ENCODE results near the gene RASA1.
"Not testable (repeated sequence)": the region's sequence is repeated elsewhere in the genome, so short reads cannot be mapped to it uniquely, and the experiment has no call there.

RASA1 gene

DNA sequence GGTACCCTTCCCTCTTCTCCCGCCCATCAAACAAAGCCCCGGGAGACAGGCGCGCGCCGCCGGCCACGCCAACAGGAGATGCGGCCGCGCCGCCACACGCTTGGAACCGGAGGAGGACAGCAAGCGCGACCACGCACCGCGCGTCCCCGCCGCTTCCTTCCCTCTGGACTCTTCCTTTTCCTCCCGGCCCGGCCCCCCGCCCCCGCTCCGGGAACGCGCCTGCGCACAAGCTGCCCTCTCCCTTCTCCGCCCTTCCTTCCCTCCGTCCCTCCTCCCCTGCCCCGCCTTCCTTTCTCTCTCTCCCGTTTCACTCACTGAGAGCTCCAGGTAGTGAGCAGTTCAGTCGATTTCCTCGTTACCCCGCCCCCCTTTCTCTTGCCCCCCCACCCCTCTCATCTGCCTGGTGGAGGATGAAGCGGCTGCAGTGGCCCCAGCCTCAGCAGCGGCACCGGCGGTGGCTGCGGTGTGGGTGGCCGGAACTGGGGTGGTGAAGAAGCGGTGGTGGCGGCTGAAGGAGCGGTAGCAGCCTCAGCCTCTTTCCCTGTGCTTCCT, at the start of gene RASA1:
RASA1 (plus strand) TSS at position 310 of the 552 bp plus-strand sequence. CDS start 569 bp downstream, outside the sequence.
- DNase-seq (ENCODE audit: low read depth): peak; percentile 78

DNA sequence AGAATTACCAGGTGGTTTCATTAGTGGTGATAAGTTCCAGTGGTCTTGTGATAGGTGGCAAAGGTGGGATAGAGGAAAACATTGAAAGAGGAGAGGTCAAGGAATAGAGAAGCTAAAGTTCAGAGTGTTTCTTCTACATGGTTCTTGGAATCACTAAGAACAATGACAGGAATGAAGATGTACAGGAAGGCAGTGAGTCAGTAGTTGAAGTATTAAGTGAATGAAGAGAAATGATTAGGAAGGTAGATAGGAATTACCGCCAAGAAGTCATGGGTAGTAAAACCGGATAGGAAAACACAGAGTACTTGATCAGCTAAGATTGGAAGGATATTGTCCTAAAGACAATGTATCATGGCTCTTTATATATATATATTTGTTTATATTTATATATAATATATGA, 37.9 kb upstream of the RASA1 start:
- no peak for DNase-seq (ENCODE audit: low read depth)

GRCh38 chr5:87231037-87231808, 36.5 kb upstream of the RASA1 start:
- DNase-seq (ENCODE audit: low read depth): no peak

DNA sequence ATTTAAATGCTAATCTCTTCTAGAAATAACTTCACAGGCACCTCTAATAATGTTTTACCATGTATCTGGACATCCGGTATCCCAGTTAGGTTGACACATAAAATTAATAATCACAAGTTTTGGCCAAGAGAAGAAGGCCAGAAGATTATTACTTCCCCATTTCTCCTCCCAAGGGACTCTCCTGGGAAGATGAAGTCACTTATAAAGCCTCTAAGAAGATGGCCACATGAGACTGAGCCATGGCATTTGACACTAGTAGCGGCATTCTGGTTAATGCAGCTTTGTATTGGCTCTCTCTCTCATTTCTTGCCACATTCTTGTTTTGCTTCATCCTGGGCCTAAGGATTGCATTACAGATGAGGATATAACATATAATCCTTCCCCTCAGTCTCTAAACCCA, 34.5 kb upstream of the RASA1 start:
- no peak for DNase-seq (ENCODE audit: low read depth)

DNA sequence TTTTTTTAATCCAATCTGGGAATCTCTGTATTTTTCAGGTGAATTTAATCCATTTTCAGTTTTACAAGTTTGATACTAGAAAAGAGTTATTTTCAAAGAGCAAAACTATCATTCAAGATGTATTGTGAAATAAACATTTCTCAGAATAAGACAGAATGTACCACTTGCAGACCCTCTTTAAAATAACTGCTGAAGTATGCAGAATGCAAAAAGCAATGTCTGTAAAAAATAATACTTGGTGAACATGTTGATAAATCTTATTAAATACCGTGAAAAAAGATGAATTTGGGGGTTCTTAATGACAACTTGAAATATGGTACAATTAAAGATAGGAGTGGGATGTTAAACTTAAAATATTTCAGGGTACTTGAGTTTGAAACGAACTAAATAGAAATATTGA, 26.1 kb upstream of the RASA1 start:
- no peak for DNase-seq (ENCODE audit: low read depth)

DNA sequence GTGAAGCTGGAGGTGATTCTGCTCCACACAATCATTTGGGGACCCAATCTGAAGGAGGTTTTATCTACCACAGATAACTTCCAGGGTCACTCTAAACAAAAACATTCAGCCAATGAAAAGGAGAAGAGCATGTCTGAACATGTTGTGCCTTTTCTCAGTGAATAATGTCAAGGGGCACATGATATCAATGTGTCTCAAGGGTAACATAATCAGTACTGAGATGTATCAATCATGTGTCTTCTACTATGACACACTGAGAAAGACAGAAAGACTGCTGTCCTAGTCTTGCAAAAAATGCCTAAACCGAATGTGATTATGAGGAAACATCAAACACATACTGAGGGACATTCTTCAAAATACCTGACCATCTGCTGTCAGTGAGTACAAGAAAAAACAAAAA, 25.4 kb upstream of the RASA1 start:
- DNase-seq (ENCODE audit: low read depth): no peak

DNA sequence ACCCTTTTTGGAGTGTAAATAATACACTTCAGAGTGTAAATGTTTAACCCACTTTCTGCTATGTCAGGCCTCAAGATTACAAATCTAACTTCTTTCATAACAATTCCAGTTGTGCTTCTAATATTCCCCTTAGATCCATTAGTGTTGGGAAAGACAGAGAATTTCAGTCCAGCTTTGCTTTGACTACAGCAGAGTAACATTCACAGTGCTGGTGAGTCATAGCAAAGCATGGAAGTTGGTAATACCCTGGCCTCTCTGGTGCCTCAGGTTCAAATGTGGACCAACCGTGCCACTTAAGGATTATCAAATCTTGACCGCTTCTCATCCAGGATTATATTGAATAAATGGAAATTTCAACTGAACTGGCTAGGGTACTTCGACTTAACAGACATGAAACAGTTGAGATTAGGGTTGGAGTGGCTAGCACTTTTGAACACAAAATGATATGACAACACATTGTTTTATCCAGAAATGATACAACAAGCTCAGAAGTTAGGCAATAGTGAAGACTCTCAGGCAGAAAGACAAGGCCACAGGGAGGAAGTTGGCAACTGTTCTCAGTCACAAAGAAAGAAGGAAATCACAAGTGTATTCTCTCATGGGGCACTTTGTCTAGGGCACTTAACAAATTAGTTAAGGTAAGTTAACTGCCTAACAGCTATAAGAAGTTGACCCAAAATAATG, 24.4 kb upstream of the RASA1 start:
- DNase-seq (ENCODE audit: low read depth): no peak

DNA sequence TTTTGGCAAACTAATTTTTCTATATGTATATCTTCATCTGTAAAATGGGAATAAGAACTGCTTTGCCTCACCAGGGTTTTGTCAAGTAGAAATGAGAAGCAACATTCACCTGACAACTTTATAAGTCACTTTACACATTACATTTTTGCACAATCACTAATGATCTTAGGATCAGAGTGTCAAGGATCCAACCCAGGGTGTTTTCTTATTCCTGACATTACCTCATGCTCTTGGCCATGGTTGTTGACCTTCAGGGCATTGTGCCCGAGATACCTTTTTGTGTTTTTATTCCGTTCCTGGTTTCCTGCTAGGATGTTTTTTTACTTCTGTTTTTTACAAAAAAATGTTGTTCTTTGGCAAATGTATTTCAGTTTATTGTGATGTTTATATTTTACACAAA, 22.2 kb upstream of the RASA1 start:
- DNase-seq (ENCODE audit: low read depth): no peak

GRCh38 chr5:87246061-87246460, 21.6 kb upstream of the RASA1 start:
- DNase-seq (ENCODE audit: low read depth): no peak

DNA sequence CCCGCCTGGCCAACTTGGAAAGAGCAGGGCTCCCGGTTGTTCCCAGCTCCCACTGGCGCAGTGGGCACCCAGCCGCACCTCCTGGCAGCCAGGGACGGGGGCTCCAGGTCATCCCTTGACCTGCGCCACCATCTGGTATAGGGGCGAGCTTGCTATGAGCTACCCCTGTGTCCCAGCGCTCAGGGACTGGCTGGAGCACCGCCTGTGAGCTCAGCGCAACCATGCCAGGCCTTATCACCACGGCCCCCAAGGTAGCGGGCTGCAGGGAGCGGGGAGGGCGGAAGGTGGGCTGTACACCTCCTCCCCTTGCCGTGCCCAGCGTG, 15.4 kb upstream of the RASA1 start:
- no peak for DNase-seq (ENCODE audit: low read depth)

GRCh38 chr5:87254035-87254434, 13.6 kb upstream of the RASA1 start:
- no peak for DNase-seq (ENCODE audit: low read depth)

DNA sequence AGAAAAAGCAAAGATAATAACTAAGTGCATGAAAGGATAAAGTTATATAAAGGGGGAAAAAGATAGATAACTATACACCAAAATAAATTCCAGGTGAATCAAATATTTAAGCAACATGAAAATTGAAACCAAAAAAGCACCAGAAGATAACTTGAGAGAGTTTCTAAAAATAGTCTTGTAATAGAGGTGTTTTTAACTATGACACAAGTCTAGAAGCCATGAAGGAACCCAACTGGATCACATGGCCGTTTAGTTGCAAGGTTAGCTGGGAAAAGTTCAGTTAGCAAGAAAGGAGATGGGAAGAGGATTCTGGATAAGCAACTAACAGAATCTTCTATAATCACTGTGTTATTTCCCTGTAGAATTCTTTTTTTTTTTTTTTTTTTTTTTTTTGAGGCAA, 9.2 kb upstream of the RASA1 start:
- DNase-seq (ENCODE audit: low read depth): no peak

GRCh38 chr5:87260604-87261192, 7.0 kb upstream of the RASA1 start:
- DNase-seq (ENCODE audit: low read depth): no peak

DNA sequence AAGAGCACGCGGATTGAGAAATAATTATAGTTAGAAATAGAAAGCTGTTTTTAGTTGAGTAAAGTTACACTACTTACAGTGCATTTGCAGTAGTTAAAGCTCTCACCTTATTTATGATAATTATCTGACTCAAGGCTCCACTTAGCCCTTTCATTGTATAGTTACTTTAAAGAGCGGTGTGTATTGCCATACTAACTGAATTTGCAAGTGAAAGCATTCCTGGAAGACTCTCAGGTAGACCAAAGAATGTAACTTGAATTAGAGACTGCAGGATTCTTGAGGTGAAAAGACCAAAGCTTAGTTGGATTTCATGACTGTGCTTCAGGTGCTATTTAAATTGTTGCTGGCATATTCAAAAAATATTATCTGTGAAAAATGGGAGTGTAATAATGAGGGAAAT, 4.2 kb upstream of the RASA1 start:
- no peak for DNase-seq (ENCODE audit: low read depth)

DNA sequence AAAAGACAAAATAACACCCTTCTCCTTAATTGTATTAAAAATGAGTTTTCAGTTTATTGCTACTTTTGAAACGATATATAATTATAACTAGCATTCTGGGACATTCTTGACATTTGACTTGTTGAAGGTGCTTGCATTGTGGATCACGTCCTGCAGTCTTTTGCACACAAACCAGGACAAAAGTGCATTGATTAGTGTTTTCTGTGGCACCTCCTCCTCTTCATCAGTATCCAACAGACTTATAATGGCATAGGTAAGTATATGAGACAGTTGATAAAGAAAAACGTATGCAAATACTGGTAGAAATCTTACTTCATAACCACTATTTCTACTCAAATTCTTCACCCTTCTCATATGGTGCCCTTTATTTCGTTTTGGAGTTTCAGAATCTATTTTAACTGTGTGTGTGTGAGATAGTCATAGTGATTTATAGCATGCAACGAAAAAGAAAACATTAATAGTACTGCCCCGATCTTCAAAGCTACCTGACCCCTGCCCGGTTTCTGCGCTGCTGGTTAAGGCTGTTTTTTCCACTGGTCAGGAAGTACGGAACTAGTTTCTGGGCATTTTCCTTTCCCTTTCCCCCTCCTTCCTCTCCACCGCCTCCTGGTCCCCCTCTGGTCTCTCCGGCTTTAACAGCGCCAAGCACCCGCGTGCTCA, 639 bp upstream of the RASA1 start:
- DNase-seq (ENCODE audit: low read depth): no peak

DNA sequence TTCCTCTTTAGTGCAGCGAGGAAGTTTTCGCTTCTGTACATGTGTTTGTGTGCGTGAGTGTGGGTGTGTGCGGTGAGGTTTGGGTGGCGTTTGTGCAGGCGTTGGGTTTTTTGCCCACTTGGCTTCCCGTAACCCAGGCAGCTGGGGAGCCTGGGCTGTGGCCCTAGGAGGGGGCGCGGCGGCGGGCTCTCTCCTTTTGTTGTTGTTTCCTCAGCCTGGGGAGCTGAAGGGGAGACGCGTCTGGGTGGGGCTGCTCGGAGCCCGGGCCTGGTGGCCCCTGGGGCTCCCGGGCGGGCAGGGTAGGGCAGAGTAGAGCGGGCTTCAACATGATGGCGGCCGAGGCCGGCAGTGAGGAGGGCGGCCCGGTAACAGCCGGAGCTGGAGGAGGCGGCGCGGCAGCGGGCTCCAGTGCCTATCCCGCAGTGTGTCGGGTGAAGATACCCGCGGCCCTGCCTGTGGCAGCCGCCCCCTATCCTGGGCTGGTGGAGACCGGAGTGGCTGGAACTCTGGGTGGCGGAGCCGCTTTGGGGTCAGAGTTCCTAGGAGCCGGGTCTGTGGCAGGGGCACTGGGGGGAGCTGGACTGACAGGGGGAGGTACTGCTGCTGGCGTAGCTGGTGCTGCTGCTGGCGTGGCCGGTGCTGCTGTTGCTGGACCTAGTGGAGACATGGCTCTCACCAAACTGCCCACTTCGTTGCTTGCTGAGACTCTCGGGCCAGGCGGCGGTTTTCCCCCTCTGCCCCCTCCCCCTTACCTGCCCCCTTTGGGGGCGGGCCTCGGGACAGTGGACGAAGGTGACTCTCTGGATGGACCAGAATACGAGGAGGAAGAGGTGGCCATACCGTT, 665 bp downstream of the RASA1 start:
- DNase-seq (ENCODE audit: low read depth): no peak

GRCh38 chr5:87268970-87269377, 1.3 kb downstream of the RASA1 start:
- DNase-seq (ENCODE audit: low read depth): no peak

DNA sequence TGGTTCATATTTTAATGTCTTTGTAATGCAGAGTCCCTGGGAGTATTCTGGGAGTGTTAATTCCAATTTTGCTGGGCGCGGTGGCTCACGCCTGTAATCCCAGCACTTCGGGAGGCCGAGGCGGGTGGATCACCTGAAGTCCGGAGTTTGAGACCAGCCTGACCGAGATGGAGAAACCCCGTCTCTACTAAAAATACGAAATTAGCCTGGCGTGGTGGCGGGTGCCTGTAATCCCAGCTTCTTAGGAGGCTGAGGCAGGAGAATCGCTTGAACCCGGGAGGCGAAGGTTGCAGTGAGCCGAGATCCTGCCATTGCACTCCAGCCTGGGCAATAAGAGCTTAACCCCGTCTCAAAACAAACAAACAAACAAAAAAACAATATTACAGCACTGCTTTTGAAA, 3.2 kb downstream of the RASA1 start:
- not testable (repeated sequence) for DNase-seq (ENCODE audit: low read depth)

GRCh38 chr5:87276655-87277054, 9.0 kb downstream of the RASA1 start:
- DNase-seq (ENCODE audit: low read depth): no peak

GRCh38 chr5:87277279-87277835, 9.7 kb downstream of the RASA1 start:
- no peak for DNase-seq (ENCODE audit: low read depth)

GRCh38 chr5:87278590-87279100, 11.0 kb downstream of the RASA1 start:
- no peak for DNase-seq (ENCODE audit: low read depth)

Measured in HS-5 (cell line).